Measurements from ENCODE around the gene LNX1. TPM values are rescaled to one million over a fixed set of nuclear protein-coding genes. Genes with fewer than 3 reads are reported as not detected.

Gene LNX1
- total RNA-seq, 1 experiment from 2014 or later = 4.2 TPM

DNA sequence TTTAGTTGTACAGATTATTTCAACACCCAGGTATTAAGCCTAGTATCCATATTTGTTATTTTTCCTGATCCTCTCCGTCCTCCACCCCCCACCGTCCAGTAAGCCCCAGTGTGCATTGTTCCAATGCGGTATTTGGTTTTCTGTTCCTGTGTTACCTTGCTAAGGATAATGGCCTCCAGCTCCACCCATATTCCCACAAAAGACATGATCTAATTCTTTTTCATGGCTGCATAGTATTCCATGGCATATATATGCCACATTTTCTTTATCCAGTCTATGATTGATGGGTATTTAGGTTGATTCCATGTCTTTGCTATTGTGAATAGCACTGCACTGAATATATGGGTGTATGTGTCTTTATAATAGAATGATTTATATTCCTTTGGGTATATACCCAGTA lies 22.1 kb upstream of the LNX1 start:
- Mint-ChIP-seq H3K27ac (ENCODE audit: unreplicated experiment) (no peak overlapping the region), H3K4me1 (ENCODE audit: low read depth, unreplicated experiment) (no peaks in the 10 kb centered on the region), H3K4me3 (ENCODE audit: low read depth, unreplicated experiment) (no peak overlapping the region), H3K36me3 (ENCODE audit: insufficient read depth, unreplicated experiment) (no peaks in the 10 kb centered on the region), H3K9me3 (ENCODE audit: low read depth, unreplicated experiment) (no peaks in the 10 kb centered on the region), H3K27me3 (ENCODE audit: unreplicated experiment) (no peaks in the 10 kb centered on the region)
- DNase-seq = no peak
- CTCF ChIA-PET = no interaction called here
- intact Hi-C loops (cut with micrococcal nuclease; ENCODE audit: unreplicated experiment) = loop anchor here (10.0 kb wide), 1 partner anchor 291 kb away; no protein-coding TSS in a partner anchor
- TF ChIP-seq, protein P1, sequence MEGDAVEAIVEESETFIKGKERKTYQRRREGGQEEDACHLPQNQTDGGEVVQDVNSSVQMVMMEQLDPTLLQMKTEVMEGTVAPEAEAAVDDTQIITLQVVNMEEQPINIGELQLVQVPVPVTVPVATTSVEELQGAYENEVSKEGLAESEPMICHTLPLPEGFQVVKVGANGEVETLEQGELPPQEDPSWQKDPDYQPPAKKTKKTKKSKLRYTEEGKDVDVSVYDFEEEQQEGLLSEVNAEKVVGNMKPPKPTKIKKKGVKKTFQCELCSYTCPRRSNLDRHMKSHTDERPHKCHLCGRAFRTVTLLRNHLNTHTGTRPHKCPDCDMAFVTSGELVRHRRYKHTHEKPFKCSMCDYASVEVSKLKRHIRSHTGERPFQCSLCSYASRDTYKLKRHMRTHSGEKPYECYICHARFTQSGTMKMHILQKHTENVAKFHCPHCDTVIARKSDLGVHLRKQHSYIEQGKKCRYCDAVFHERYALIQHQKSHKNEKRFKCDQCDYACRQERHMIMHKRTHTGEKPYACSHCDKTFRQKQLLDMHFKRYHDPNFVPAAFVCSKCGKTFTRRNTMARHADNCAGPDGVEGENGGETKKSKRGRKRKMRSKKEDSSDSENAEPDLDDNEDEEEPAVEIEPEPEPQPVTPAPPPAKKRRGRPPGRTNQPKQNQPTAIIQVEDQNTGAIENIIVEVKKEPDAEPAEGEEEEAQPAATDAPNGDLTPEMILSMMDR (IDR thresholded peaks at IDR 0.05; ENCODE audit: unreplicated experiment) = no peak
- BruUV-seq (replicated peaks) = no TSS peak

DNA sequence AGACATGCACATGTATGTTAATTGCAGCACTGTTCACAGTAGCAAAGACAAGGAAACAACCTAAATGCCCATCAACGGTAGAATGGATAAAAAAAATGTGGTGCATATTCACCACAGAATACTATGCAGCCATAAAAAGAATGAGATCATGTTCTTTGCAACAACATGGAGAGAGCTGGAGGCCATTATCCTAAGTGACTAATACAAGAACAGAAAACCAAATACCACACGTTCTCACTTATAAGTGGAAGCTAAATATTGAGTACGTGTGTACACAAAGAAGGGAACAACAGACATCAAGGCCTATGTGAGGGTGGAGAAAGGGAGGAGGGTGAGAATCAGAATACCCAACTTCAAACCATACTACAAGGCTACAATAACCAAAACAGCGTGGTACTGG lies 17.4 kb upstream of the LNX1 start:
- no TSS peak for BruUV-seq (replicated peaks)

DNA sequence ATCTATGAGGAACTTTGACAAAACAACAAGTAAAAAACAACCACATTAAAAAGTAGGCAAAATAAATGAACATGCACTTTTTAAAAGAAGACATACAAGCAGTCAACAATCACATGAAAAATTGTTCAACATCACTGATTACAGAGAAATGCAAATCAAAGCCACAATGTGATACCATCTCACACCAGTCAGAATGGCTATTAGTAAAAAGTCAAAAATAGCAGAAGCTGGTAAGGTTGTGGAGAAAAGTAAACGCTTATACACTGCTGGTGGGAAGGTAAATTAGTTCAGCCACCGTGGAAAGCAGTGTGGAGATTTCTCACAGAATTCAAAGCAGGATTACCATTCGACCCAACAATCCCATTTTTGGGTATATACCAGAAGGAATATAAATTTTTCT lies 17.0 kb upstream of the LNX1 start:
- no peaks in the 10 kb centered on the region for H3K36me3 Mint-ChIP-seq (ENCODE audit: insufficient read depth, unreplicated experiment)
- no peaks in the 10 kb centered on the region for H3K9me3 Mint-ChIP-seq (ENCODE audit: low read depth, unreplicated experiment)
- CTCF ChIA-PET = no interaction called here
- no peak overlapping the region for H3K4me3 Mint-ChIP-seq (ENCODE audit: low read depth, unreplicated experiment)
- no peaks in the 10 kb centered on the region for H3K27me3 Mint-ChIP-seq (ENCODE audit: unreplicated experiment)
- H3K27ac Mint-ChIP-seq (ENCODE audit: unreplicated experiment) = no peak overlapping the region
- TF ChIP-seq, protein P1 (IDR thresholded peaks at IDR 0.05; ENCODE audit: unreplicated experiment) = no peak
- no peak for DNase-seq
- H3K4me1 Mint-ChIP-seq (ENCODE audit: low read depth, unreplicated experiment) = no peaks in the 10 kb centered on the region
- no TSS peak for BruUV-seq (replicated peaks)
- intact Hi-C loops (cut with micrococcal nuclease; ENCODE audit: unreplicated experiment) = no loop called here

More for the DNA sequence above, 17.4 kb upstream of the LNX1 start:
- CTCF ChIA-PET = no interaction called here
- Mint-ChIP-seq H3K4me3 (ENCODE audit: low read depth, unreplicated experiment) (no peak overlapping the region), H3K9me3 (ENCODE audit: low read depth, unreplicated experiment) (no peaks in the 10 kb centered on the region), H3K36me3 (ENCODE audit: insufficient read depth, unreplicated experiment) (no peaks in the 10 kb centered on the region), H3K27ac (ENCODE audit: unreplicated experiment) (no peak overlapping the region), H3K4me1 (ENCODE audit: low read depth, unreplicated experiment) (no peaks in the 10 kb centered on the region), H3K27me3 (ENCODE audit: unreplicated experiment) (no peaks in the 10 kb centered on the region)
- DNase-seq = no peak
- TF ChIP-seq, protein P1 (IDR thresholded peaks at IDR 0.05; ENCODE audit: unreplicated experiment) = no peak
- intact Hi-C loops (cut with micrococcal nuclease; ENCODE audit: unreplicated experiment) = no loop called here

DNA sequence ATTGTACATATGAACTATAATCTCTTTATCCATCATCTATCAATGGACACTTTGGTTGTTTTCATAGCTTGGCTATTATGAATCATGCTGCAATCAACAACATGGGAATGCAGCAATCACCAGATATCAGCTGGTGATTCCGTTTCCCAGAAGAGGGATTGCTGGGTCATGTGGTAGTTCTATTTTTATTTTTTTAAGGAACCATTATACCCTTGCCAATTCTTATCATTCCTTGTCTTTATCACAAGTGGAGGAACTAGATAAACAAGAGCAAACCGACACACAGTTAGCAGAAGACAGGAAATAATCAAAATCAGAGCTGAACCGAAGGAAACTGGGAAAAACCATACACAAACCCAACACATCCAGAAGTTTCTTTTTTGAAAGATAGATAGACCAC lies 14.5 kb upstream of the LNX1 start:
- intact Hi-C loops (cut with micrococcal nuclease; ENCODE audit: unreplicated experiment) = no loop called here
- DNase-seq = no peak
- TF ChIP-seq, protein P1 (IDR thresholded peaks at IDR 0.05; ENCODE audit: unreplicated experiment) = no peak
- H3K4me3 Mint-ChIP-seq (ENCODE audit: low read depth, unreplicated experiment) = no peak overlapping the region
- no peaks in the 10 kb centered on the region for H3K36me3 Mint-ChIP-seq (ENCODE audit: insufficient read depth, unreplicated experiment)
- no TSS peak for BruUV-seq (replicated peaks)
- no peaks in the 10 kb centered on the region for H3K9me3 Mint-ChIP-seq (ENCODE audit: low read depth, unreplicated experiment)
- no peaks in the 10 kb centered on the region for H3K4me1 Mint-ChIP-seq (ENCODE audit: low read depth, unreplicated experiment)
- H3K27ac Mint-ChIP-seq (ENCODE audit: unreplicated experiment) = no peak overlapping the region
- H3K27me3 Mint-ChIP-seq (ENCODE audit: unreplicated experiment) = no peaks in the 10 kb centered on the region
- CTCF ChIA-PET = no interaction called here

All from Calu3 (cell line).